Measurements from ENCODE around the gene CCNE1.

CCNE1 gene

DNA sequence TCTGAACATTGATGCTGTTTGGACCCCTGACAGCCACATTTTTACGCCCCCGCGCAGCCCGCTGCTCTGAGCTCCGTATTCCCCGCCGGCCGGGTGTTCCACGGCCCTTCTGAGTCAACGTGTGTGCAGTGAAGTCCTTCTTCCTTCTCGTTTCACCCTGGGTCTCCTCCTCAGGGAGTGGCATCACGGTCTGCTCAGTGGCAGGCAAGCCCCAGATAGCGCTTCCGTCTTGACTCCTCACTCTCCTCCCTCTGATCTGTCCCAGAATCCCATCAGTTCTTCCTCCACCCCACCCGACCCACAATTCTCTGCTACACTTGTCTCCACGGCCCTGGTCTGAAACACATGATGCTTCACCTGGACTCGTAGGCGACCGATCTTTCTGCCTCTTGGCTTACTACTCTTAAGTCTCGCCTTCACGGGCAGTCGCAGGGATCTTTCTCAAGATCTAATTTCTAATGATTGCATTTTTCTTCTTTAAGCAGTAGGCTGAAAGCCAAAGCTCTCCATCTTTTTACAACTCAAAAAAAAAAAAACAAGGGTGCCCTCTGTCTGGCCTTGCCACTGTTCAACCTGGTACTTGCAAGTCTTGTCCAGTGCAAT, 33.9 kb downstream of the CCNE1 start:
- DNase-seq: no peak

GRCh38 chr19:29849208-29849607, 37.4 kb downstream of the CCNE1 start:
- no peak for DNase-seq

- no peak for DNase-seq
Measured at GRCh38 chr19:29850482-29850881, 38.7 kb downstream of the CCNE1 start.

DNA sequence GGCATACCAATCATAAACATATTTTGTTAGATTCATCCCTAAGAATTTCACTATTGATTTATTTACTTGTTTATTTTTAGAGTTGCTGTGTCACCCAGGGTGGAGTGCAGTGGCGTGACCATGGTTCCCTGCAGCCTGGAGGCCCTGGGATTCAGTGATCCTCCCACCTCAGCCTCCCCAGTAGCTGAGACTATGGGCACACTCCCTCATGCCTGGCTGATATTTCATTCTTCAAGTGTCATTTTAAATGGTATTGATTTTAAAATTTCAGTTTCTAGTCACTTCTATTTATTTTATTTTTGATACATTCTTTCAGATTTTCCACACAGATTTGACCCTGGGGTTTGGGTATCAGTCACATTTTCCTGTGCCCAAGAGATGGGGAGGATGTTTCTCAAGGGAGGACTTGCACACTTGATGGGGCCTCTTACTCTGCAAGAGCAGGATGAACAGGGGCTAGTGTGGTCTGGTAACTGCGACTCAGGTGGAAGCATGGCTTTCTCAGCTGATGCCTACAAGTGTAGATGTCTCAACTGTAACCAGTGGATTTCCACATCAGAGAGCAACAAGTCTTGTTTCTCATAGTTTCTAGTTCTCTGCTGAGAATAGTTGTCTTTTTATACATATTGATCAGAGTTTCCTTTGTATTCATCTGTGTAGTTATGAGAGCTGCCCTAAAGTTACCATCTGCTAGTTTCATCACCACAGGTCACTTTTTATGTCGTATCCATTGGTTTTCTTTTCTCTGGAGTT, 40.2 kb downstream of the CCNE1 start:
- no peak for DNase-seq

- DNase-seq: no peak
Measured at GRCh38 chr19:29854033-29854432, 42.2 kb downstream of the CCNE1 start.

GRCh38 chr19:29855087-29855486, 43.3 kb downstream of the CCNE1 start:
- no peak for DNase-seq

DNA sequence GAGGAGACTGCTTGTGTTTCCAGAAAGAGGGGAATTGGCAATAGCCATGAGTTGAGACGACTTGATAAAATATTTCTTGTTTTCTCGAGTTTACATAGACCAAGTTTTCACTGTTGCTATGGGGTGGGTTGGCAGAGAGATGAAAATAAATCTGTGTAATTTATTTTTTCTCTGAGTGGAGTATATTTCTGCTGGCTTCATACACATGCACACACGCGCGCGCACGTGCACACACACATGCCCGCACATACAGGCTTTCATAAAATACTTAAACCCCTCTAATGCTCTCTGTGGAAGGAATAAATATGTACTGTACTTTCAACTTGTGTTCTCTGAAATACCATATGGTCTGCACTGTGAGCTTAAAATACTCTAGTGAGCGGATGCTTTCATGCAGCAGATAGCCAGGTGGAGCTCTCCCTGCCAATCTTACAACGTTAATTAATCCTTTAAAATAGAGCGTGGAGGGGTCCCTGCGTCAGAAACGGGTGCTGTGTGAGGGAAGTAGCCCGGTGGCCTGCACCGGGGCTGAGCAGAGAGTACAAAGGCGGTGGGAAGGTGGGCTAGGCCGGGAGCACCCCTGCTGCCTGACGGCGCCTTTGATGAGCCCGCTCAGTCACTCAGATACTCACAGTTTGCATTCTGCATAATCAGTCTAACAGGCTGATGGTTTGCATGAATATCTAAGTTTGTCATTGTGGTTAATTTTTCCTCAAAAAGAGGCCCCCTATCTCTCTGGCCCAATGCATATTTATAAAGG, 44.1 kb downstream of the CCNE1 start:
- DNase-seq: no peak

DNA sequence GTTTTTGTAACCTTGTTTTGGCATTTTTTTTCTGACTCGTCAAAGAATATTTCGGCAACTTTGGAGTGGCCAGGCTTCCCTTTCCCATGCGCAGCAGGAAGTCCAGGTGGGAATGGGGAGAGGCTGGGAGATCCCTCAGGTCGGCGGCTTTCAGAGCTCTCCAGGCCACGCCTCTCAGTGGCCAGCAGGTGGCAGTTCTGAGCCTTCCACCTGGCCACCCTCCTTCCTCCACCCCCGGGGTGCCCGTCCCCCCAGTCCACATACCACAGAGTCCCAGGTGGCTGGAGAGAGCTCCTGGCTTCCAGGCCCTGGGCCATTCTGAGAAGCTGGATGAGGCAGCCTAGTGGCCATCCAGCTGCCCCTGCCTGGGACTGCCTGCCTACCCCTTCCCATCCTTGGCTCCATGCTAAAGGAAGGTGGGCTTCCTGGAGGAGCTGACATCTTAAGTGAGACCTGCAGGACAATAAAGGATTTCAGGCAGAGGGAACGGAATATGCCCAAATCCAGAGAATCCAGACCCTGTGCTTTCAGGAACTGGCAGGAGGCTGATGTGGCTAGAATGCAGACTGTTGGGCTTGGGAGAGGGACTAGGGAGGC, 46.3 kb downstream of the CCNE1 start:
- DNase-seq: no peak

DNA sequence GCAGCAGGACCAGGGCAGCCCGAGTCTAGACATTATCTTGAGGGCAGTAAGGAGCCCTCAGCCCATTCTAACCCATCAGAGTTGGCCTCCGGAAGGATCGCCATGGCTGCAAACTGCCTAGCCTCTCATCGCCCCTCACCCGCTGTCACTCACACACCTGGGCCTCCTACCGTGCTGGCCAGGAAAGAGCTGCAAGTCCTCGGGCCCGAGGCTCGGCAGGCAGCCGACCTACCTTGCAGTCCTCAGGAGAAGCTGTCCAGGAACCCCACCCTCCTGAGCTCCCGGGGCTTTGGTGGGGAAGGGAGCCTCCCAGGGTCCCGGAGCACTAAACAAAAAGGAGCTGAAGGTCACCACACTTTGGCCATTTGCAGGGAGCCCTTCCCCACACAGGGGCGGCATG, 46.8 kb downstream of the CCNE1 start:
- DNase-seq: no peak

- no peak for DNase-seq
Measured at GRCh38 chr19:29860492-29860891, 48.7 kb downstream of the CCNE1 start.

GRCh38 chr19:29861574-29861973, 49.8 kb downstream of the CCNE1 start:
- DNase-seq: no peak

GRCh38 chr19:29866011-29866410, 54.2 kb downstream of the CCNE1 start:
- DNase-seq: no peak

GRCh38 chr19:29867984-29868383, 56.2 kb downstream of the CCNE1 start:
- DNase-seq: no peak

DNA sequence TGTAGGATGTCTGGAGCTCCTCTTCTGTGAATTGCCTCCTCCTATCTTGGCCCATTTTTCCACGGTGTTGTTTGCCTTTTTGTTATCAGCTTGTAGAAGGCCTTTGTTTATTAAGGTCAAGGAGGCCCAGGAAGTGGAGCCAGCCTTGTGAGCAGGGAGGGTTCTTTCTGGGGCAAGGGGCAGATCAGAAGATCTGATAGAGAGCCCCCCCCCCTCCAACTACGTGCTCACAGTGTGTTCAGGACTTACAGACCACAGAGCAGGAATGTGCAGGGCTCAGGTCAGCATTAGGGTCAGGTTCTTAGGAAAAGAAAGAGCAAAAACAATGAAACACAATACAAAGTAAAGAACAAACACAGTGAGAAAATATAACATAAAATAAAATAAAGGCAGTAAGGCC, 59.4 kb downstream of the CCNE1 start:
- no peak for DNase-seq

- no peak for DNase-seq
Measured at GRCh38 chr19:29872224-29872731, 60.5 kb downstream of the CCNE1 start.

- peak; percentile 60 for DNase-seq
Measured at GRCh38 chr19:29873024-29873800, 61.4 kb downstream of the CCNE1 start.

Measured in effector CD8-positive, alpha-beta T cell (primary cell).